GM19324 (cell line): Measurements from ENCODE around the gene MBOAT2.

Experiments
- ATAC-seq: cut with Tn5 transposase; IDR thresholded peaks from one replicate; pipeline ENCODE4 v1.9.1; 2021; ENCODE audit warnings: mild to moderate bottlenecking, moderate library complexity; ENCODE audit not compliant: unreplicated experiment, low FRiP score

Gene MBOAT2

DNA sequence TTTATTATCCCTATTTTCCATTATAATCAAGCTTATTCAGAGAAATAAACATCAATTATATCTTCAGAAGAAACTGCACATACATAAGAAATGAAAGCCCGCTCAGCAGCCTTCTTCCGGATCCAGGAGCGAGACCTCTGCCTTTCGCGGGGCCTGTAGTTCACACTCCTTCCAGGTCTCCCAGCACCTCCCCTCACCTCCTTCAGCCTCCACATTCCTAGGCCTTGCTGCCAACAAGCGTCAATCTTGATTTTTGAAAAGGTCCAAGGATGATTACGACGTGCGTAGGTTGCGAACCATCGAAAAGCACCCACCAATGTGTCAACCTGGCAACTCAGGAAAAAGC lies 165.7 kb downstream of the MBOAT2 start:
- ATAC-seq = no peak

DNA sequence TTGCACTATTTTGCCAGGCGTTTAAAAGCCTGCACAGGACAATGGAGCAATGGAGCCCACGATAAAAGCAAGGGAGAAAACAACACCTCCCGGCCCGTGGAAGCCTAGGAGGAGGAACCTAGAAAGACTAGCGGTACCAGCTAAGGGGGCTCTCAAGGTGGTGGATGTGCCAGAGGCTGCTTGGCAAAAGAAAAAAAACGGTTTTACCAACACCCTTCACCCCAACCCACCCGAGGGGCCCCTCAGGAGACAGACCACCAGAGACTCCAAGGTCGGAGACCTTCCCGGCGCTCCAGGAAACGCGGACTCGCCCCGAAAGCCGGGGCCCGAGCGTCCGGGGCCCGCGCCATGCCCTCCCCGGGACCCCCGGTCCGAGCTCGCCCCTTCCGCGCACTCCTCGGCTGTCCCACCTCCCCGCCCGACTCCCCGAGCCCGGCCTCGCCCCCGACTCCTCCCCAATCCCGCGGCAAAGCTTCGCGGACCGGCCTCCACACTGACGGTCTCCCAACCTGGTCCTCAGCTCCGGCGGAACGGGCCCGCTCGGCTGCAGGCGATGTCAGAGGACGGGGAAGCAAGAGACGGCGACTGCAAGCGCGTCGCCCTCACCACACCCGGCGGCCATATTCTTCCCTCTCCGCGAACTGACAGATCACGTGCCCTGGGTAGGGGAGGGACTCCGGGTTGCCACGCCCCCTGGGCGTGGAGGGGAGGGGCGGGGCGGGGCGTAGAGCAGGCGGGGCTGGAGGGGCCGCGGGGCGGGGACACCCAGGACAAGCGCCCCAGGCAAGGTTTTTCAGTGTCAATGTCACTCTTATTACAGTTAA lies 166.3 kb downstream of the MBOAT2 start, which contains the start of gene KIDINS220:
Gene KIDINS220, minus strand, starts transcription at position 643 of the 824 bp plus-strand sequence. CDS start 10,520 bp downstream, outside the sequence.
- ATAC-seq = peak; percentile 89

DNA sequence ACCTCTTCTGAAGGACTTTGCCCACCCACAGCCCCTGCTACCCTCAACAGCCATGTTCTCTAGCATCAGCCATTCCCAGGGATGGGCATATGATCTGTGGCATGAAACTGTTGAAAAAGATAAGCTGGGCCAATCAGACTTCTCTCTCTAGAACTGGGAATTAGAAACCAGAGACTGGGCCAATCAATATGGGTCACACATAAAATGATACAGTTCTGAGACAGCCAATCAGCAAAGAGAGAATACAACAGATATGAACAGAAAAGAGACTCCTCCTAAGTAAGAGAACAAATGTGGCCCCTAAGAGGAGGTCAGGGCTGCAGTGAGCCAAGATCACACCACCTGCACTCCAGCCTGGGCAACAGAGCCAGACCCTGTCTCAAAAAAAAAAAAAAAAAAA lies 168.2 kb downstream of the MBOAT2 start:
- ATAC-seq = no peak

DNA sequence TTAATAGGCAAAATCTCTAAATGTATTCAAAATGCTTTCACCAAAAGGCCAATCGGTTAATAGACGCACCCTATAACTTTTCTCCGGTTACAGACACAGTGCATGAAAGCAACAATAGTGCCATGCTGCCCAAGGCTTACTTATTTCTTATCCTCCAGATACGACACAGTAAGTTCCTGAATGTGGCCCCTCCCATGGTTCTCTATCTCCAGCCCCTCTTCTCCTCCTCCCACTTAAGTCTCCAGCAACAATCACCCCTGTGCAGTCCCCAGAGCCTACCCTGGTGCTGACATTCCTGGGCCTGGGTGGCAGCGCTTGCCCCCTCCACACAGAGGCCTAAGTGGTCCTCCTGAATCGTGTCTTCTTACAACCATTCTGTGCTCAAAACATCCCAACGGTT lies 169.6 kb downstream of the MBOAT2 start:
- no peak for ATAC-seq

DNA sequence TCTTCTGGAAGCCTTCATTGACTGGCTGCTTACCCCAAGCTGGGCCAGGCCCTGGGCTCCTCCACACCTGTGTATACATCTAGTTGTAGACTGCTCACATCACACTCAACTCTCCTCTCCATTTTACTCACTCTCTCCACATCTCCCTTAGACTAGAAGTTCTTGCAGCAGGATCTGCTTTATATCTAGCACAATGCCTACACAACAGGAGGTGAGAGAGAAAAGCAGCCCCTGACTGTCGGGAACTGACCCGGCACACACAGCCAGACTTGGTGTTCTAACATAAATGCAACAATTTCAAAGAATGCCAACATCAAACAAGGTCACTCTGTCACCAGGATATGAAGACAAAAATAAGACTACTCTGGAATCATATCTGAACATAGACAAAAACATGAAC lies 172.0 kb downstream of the MBOAT2 start:
- no peak for ATAC-seq

DNA sequence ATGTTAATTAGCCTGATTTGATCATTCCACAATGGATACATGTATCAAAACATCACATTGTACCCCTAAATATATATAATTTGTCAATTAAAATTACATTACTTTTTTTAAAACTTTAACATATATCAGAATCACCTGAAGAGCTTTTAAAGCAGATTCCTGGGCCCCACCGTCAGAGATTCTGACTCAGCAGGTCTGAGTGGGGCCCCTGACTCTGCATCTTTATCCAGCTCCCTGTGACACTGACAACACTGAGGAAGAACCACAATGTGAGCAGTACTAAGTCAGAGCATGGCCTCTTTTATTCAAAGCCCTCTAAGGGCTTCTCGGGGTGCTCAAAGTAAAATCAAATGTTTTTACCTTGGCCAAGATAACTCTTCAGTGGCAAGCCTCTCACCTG lies 175.8 kb downstream of the MBOAT2 start:
- ATAC-seq = no peak

DNA sequence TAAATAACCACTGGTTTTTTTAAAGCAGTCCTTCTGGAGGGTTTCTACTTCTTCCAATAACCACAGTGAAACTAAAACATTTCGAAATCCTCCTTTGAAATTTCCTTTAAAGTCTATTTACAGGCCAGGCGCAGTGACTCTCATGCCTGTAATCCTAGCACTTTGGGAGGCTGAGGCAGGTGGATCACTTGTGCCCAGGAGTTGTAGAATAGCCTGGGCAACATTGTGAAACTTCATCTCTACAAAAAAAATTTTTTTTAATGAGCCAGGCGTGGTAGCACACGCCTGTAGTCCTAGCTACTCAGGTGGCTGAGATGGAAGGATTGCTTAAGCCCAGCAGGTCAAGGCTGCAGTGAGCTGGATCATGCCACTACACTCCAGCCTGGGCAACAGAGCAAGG lies 181.3 kb downstream of the MBOAT2 start:
- ATAC-seq = no peak

DNA sequence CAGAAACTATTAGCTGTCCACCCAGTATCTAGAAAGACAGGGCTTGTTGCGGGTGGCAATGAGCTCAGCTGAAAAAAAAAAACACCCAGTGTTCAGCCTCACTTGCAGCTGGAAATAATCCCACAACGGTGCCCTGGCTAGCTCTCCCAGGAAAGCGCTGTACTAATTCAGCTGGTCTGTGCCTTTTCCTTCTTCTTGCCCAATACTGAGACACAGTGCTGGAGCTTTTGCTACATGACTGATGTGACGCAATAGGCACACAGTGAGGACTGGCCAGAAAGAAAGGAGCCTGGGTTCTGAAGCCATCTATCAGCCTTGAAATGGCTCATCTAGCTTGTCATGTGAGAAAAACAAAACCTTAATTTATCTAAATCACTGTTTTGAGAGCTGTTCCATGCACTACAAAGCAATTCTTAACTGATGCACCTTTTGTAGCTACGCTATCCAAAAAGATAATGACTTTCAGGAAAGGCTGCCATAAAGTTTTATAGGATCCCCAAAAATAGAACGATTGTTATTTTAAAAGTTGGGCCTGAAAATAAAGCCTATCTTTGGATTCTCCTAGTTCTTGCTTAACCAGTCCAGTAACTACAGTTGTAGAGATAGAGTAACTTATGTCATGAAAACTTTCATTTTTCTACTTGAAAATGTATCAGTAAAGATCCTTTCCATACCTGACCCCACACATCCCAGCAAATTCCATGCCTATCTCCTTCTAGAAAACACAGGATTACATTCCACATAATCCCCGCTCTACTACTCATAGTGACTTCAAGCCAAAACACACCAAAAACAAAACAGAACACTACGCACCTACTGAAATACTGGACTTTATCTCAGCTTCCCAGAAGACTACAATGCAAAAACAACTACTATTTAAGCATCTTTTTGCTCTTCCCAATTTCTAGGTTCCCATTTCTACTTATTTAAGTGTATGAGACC lies 181.9 kb downstream of the MBOAT2 start:
- ATAC-seq = no peak

DNA sequence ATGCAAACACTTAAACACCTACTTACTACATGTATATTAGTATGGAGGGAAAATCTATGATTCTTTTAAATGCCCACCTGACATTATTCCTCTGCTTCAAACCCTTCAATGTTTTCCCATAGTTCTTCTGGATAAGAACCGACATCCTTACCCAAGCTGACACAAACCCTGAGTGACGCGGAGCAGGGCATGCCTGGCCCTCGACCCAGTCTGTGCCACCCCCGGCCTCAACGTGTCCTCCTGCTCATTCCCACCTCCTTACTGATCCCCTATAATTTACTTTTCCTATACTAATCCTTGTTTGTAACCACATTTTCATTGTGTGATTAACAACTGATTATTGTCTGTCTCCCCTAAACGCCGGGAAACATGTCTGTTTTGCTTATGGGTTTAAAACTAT lies 183.5 kb downstream of the MBOAT2 start:
- ATAC-seq = no peak

DNA sequence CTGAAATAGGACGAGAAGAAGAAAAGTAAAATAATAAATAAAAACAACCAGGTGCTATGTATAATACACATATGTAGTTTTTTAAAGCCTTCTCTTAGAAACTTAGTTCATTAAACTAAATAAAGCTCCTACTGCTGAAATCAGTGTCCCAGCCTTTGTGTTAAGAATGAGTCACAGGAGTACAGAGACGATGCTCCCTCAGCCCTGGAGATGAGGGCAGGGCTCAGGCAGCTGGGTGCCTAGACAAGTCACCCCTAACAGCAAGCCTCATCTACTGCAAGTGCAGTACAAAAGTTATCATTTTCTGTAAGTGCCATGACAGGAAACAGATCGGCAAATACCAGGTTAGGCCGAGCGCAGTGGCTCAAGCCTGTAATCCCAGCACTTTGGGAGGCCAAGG lies 184.3 kb downstream of the MBOAT2 start:
- no peak for ATAC-seq

DNA sequence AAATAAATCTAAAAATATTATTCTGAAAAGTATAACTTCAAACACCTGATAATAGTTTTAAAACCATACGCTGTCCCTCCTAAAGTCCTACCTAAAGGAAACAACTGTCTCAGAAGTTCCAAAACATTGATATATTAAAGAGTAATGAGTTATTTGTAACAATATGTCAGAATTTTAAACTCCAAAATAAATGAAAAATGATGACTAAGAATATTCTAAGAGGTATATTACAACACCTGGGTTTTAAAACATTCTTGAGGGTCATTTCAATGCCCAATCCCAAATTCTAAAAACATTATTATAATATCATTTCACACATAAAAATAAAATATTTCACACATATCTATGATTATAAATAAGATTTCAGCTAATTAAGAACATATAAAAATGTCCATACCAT lies 186.3 kb downstream of the MBOAT2 start:
- no peak for ATAC-seq

DNA sequence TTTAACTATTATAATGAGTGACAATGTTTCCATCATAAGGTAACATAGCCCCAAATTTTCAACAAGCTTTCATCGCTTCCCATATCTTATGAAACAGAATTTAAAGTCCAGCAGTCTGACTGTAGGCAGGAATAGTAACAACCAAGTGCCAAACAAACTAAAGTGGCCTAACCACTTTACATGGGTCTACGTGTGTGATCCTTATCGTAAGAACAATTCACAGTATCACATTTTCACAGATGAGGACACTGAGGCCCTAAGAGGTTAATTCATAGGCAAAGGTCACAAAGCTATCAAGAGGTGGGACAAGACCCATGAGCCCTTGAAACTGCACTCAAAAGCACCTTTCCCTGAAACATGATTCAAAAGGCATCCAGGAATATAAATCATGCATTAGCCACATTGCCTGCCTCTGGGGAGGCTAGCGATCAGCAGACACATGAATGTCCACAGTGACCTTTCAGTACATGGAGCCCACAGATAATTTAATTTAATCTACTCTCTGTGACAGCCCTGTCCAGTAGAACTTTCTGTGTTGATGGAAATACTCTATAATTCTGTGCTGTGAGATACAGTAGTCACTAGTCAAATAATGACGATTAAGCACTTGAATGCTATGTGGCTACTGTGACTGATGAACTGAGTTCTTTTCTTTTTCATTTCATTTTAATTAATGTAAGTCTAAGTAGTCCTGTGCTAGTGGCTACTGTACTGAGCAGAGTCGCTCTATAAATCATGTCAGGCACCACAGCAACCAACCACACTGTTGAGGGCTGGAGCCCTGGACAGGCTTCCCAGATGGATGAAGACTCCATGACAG lies 196.4 kb downstream of the MBOAT2 start:
- ATAC-seq = no peak

DNA sequence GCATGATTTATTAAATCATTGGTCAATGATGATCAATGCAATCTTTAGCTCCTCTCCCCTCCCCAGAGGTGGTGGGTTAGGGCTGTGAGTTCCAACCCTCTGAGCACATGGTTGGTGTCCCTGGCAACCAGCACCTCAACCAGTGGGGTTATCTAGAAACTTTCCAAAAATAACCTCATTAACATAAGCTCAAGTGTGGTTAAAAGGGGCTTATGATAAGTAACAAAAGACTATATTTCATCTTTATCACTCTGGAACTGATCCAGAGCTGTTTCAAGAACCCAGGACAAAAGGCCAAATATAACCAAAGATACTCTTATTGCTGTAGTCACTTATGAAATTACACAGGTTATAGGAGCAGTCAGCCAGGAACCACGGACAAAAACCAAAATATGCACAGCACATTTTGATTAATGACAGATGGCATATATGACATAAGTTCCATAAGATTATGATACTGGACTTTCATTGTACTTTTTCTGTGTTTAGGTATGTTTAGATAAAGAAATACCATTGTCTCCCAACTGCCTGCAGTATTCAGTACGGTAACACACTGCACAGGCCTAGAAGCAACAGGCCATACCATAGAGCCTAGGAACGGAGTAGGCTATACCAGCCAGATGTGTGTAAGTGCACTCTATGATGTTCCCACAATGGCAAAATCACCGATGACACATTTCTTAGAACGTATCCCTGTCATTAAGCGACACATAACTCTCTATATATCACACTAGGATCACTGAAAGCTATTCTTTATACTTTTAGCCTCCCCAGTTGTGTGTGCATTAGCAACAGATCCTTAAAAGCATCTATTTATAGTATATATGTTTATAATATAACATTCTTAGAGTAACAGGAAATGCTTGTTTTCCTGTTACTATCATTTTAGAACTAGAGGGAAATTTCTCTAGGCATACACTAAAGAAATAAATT lies 197.9 kb downstream of the MBOAT2 start:
- ATAC-seq = no peak

DNA sequence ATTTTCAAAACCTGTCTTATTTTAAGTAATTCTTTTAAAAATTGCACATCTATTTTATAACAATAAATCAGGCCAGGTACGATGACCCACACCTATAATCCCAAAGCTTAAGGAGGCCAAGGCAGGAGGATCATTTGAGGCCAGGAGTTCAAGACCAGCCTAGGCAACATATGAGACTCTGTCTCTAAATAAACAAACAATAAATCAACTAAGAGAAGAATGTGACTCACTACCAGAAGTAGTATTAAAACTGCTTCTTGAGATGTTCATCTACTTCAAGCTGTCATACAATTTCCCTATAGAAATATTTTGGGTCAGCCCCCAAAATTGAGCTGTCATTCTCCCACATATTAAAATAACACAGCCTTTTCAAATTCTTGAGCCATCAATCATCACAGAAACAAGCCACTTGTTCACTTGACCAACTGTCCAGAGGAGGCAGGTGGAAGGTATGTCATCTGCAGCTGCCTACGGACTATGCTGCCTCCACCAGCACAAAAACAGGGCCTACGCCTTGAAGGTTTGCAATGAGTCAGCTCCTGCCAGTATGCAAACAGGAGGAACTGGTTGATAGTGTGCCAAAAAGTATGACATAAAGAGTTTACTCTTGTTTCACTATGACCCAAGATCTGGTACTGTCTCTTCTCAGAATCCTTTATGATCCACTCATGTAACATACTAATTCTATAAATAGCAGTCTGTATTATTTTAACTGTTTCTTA lies 199.7 kb downstream of the MBOAT2 start:
- peak; percentile 72 for ATAC-seq

DNA sequence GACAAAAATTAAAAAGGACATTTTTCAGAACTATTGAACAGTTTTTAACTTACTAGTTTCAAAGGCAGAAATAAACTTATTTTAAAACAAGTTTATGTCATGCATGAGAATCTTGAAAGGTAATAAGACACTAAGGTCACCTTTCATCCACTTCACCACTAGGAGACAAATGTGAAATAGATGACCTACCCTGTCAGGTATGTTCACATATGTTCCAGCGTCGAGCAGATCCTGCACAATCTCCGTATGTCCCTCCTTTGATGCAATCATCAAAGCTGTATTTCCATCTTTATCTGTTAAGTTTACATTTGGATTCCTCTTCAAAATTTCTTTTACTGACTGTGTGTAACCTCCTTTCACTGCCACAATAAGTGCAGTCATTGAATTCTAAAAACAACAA lies 200.7 kb downstream of the MBOAT2 start:
- ATAC-seq = no peak
